DOHH2 (cell line): Measurements from ENCODE around the gene SLC16A5.

Experiments
- H3F3A ChIP-seq: fragments of 200-600 bp; sonication (generic), shearing (Covaris generic); 2 replicates; pipeline ENCODE4 v1.6.0; 2016; ENCODE audit warnings: antibody characterized with exemption, mild to moderate bottlenecking; ENCODE audit not compliant: control insufficient read depth, insufficient read depth
- H3K27ac ChIP-seq: fragments of 200-600 bp; sonication (generic); 2 replicates; pipeline ENCODE4 v1.5.1; 2014; ENCODE audit warnings: low read depth, mild to moderate bottlenecking, low read length, moderate library complexity
- H3K27me3 ChIP-seq: fragments of 200-600 bp; sonication (generic); 2 replicates; pipeline ENCODE4 v1.6.1; 2014; ENCODE audit warnings: mild to moderate bottlenecking, low read length, mixed read lengths; ENCODE audit not compliant: control insufficient read depth
- H3K36me3 ChIP-seq: fragments of 200-600 bp; sonication (generic); 2 replicates; pipeline ENCODE4 v1.6.1; 2014; ENCODE audit warnings: mild to moderate bottlenecking, low read length, moderate library complexity, mixed read lengths; ENCODE audit not compliant: control insufficient read depth
- H3K4me1 ChIP-seq: fragments of 200-600 bp; sonication (generic); 2 replicates; pipeline ENCODE4 v1.6.1; 2014; ENCODE audit warnings: mild to moderate bottlenecking, low read length, mixed read lengths; ENCODE audit not compliant: control insufficient read depth
- H3K4me2 ChIP-seq: fragments of 200-600 bp; sonication (generic); 2 replicates; pipeline ENCODE4 v1.6.0; 2014; ENCODE audit warnings: mild to moderate bottlenecking, low read length, moderate library complexity
- H3K4me3 ChIP-seq: fragments of 200-600 bp; sonication (generic); 2 replicates; pipeline ENCODE4 v1.5.1; 2014; ENCODE audit warnings: mild to moderate bottlenecking, low read length, mixed read lengths
- H3K79me2 ChIP-seq: fragments of 200-600 bp; sonication (generic); 2 replicates; pipeline ENCODE4 v1.6.1; 2014; ENCODE audit warnings: mild to moderate bottlenecking, low read length, mixed read lengths; ENCODE audit not compliant: control insufficient read depth
- H3K9me2 ChIP-seq: fragments of 200-600 bp; sonication (generic); replicated peaks from 2 replicates; pipeline ENCODE4 v1.6.1; 2014; ENCODE audit warnings: mild to moderate bottlenecking, low read length, mixed read lengths; ENCODE audit not compliant: control insufficient read depth
- H3K9me3 ChIP-seq: fragments of 200-600 bp; sonication (generic); 2 replicates; pipeline ENCODE4 v1.6.1; 2014; ENCODE audit warnings: antibody characterized with exemption, low read length, mixed read lengths; ENCODE audit not compliant: control insufficient read depth, insufficient read depth
- H4K20me1 ChIP-seq: fragments of 200-600 bp; sonication (generic); 2 replicates; pipeline ENCODE4 v1.6.0; 2014; ENCODE audit warnings: low read depth, mild to moderate bottlenecking, antibody characterized with exemption, low read length, moderate library complexity; ENCODE audit not compliant: control insufficient read depth, insufficient read depth
- EZH2phosphoT487 ChIP-seq: fragments of 200-600 bp; sonication (generic); IDR thresholded peaks from 2 replicates; pipeline ENCODE4 v1.6.1; 2017; ENCODE audit warnings: borderline replicate concordance, mild to moderate bottlenecking, antibody characterized with exemption, low read length, moderate library complexity, mixed read lengths
- TF ChIP-seq, protein P1 (sequence below): fragments of 200-600 bp; sonication (generic); IDR thresholded peaks from one replicate; pipeline ENCODE4 v1.5.1; 2014; ENCODE audit warnings: antibody characterized with exemption, mild to moderate bottlenecking, low read depth, low read length; ENCODE audit not compliant: poor library complexity, severe bottlenecking

SLC16A5 gene

DNA sequence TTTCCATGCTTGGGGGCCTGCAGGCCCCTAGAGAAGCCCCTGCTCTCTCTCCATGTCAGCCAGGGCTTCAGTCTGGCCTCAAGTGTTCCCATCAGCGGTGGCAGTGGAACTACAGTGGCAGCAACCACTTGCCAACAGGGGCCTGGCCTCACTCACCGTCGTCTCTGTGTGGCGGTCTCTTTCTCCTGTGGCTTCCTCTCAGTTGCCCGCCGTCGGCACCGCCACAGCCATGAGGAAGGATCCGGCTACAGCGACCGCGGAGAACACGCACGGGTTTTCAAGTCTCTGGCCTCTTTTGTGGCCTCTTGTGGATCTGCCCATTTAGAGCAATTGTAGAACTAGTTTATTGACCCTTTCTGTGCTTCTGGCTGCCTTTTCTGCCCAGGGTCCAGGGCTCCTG is 30.6 kb downstream of the SLC16A5 start:
- Histone ChIP-seq H3K4me1 (peaks cover 31% of the 10 kb centered on the region), H3K9me2 (no peaks in the 10 kb centered on the region), H4K20me1 (no peaks in the 10 kb centered on the region), H3K9me3 (no peaks in the 10 kb centered on the region), H3K36me3 (0 out of 2 replicates have a peak, but pooled peaks cover 3% of the 10 kb centered on the region), H3K4me2 (no peak overlapping the region), H3K27ac (no peak overlapping the region), H3K79me2 (peaks cover 7% of the 10 kb centered on the region), H3K27me3 (no peaks in the 10 kb centered on the region), H3F3A (no peaks in the 10 kb centered on the region), H3K4me3 (no peak overlapping the region)
- TF ChIP-seq, protein P1, sequence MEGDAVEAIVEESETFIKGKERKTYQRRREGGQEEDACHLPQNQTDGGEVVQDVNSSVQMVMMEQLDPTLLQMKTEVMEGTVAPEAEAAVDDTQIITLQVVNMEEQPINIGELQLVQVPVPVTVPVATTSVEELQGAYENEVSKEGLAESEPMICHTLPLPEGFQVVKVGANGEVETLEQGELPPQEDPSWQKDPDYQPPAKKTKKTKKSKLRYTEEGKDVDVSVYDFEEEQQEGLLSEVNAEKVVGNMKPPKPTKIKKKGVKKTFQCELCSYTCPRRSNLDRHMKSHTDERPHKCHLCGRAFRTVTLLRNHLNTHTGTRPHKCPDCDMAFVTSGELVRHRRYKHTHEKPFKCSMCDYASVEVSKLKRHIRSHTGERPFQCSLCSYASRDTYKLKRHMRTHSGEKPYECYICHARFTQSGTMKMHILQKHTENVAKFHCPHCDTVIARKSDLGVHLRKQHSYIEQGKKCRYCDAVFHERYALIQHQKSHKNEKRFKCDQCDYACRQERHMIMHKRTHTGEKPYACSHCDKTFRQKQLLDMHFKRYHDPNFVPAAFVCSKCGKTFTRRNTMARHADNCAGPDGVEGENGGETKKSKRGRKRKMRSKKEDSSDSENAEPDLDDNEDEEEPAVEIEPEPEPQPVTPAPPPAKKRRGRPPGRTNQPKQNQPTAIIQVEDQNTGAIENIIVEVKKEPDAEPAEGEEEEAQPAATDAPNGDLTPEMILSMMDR, result no peak

DNA sequence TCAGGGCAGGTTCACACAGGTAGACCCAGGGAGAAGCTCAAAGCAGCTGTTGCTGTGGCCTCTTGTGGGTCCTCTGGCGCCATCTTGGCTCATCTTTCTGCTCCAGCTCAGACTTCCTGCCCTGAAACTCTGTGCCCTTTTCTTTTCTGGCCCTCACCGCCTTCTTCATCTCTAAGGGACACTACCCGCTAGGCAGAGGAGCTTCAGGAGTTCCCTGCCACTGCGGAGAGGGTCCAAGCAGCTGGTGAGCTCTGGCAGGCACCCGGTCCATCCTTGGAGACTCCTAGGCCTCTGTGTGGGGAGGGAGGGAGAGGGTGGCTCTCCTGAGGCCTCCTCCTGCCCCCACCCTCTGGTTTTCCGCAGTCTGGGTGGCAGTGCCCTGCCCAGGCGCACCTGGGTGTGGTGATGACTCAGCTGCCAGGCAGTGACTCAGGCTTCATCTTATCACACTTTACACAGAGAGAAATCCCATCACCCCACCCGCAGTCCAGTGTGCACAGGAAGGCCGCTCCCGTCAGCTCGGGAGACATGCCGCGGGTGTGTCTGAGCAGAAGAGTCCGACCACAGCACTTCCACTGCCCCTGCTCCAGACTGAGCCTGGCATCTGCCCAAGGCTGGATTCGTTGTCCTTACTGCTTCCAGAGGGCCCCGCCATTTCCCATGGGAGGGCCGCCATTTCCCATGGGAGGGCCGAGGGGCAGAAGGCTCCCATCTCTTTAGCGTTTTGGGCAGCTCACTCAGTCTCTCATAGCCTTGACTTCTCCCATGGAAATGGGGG is 36.5 kb downstream of the SLC16A5 start:
- H3K4me1 ChIP-seq, result peaks cover 8% of the 10 kb centered on the region
- H3K27ac ChIP-seq, result no peak overlapping the region
- TF ChIP-seq EZH2phosphoT487, result no peak
- TF ChIP-seq, protein P1, result no peak
- H3K4me3 ChIP-seq, result no peak overlapping the region
- H4K20me1 ChIP-seq, result no peaks in the 10 kb centered on the region
- no peaks in the 10 kb centered on the region for H3K27me3 ChIP-seq
- H3K9me3 ChIP-seq, result no peaks in the 10 kb centered on the region
- no peaks in the 10 kb centered on the region for H3K9me2 ChIP-seq
- H3K36me3 ChIP-seq, result peaks cover 6% of the 10 kb centered on the region
- peaks cover 5% of the 10 kb centered on the region for H3F3A ChIP-seq
- H3K4me2 ChIP-seq, result no peak overlapping the region
- no peaks in the 10 kb centered on the region for H3K79me2 ChIP-seq

DNA sequence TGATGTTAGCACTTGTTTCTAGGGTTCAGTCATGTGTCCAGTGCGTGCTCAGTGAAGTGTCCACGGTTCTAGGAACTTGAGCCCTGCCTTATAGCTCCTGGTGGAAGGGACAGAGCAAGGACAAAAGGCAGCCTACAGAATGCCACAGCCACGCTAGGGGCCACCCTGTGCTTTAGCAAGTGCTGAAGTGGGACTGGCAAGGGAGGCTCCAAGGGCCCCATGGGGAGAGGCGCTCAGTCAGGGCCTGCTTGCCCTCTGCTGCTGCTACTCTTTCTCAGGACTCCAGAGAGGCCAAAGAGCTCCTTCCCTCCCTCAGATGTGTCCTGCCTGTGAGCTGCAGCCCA is 37.0 kb downstream of the SLC16A5 start:
- no peak overlapping the region for H3K27ac ChIP-seq
- H3K9me3 ChIP-seq, result no peaks in the 10 kb centered on the region
- peaks cover 8% of the 10 kb centered on the region for H3K4me1 ChIP-seq
- peaks cover 5% of the 10 kb centered on the region for H3K79me2 ChIP-seq
- peaks cover 5% of the 10 kb centered on the region for H3F3A ChIP-seq
- no peaks in the 10 kb centered on the region for H4K20me1 ChIP-seq
- TF ChIP-seq EZH2phosphoT487, result no peak
- TF ChIP-seq, protein P1, result no peak
- H3K9me2 ChIP-seq, result no peaks in the 10 kb centered on the region
- no peak overlapping the region for H3K4me2 ChIP-seq
- H3K27me3 ChIP-seq, result no peaks in the 10 kb centered on the region
- no peak overlapping the region for H3K4me3 ChIP-seq
- peaks cover 12% of the 10 kb centered on the region for H3K36me3 ChIP-seq
